Amniotic epithelial cell (primary cell): ENCODE measurements around the gene TSNAX.

ENCODE experiments used
- DNase-seq: peaks from one replicate; pipeline ENCODE4 v3.0.0-alpha.2; 2010; ENCODE audit warnings: low read depth

Gene TSNAX

GRCh38 chr1:231519166-231519565, 9.3 kb upstream of the TSNAX start:
- DNase-seq = peak; percentile 76

- no peak for DNase-seq
Measured at GRCh38 chr1:231522038-231522437, 6.4 kb upstream of the TSNAX start.

- DNase-seq = no peak
Measured at GRCh38 chr1:231522931-231523642, 5.4 kb upstream of the TSNAX start.

- DNase-seq = peak; percentile 83
Measured at GRCh38 chr1:231523816-231524215, 4.7 kb upstream of the TSNAX start.

- no peak for DNase-seq
Measured at GRCh38 chr1:231526536-231526935, 1.9 kb upstream of the TSNAX start.

- no peak for DNase-seq
Measured at GRCh38 chr1:231527586-231528171, 790 bp upstream of the TSNAX start.

GRCh38 chr1:231533240-231533639, 4.8 kb downstream of the TSNAX start:
- DNase-seq = no peak

GRCh38 chr1:231534703-231535159, 6.3 kb downstream of the TSNAX start:
- no peak for DNase-seq

- no peak for DNase-seq
Measured at GRCh38 chr1:231536099-231536498, 7.6 kb downstream of the TSNAX start.

- DNase-seq = no peak
Measured at GRCh38 chr1:231540847-231541246, 12.4 kb downstream of the TSNAX start.

GRCh38 chr1:231541842-231542241, 13.4 kb downstream of the TSNAX start:
- no peak for DNase-seq

- DNase-seq = no peak
Measured at GRCh38 chr1:231544943-231545592, 16.6 kb downstream of the TSNAX start.

- no peak for DNase-seq
Measured at GRCh38 chr1:231546693-231547092, 18.2 kb downstream of the TSNAX start.

- DNase-seq = no peak
Measured at GRCh38 chr1:231549733-231550447, 21.4 kb downstream of the TSNAX start.

- DNase-seq = peak; percentile 19
Measured at GRCh38 chr1:231550448-231550781, 21.9 kb downstream of the TSNAX start.

- no peak for DNase-seq
Measured at GRCh38 chr1:231553320-231553719, 24.9 kb downstream of the TSNAX start.

GRCh38 chr1:231554969-231555368, 26.5 kb downstream of the TSNAX start:
- DNase-seq = no peak

- peak; percentile 24 for DNase-seq
Measured at GRCh38 chr1:231557411-231557810, 28.9 kb downstream of the TSNAX start.

- DNase-seq = peak; percentile 46
Measured at GRCh38 chr1:231557898-231558707, 29.6 kb downstream of the TSNAX start.

- no peak for DNase-seq
Measured at GRCh38 chr1:231558708-231559185, 30.3 kb downstream of the TSNAX start.

GRCh38 chr1:231561647-231562383, 33.3 kb downstream of the TSNAX start:
- DNase-seq = no peak
